SW480 (cell line): ENCODE measurements around the gene LCE6A.

Experiments used
- DNase-seq: peaks from one replicate; pipeline ENCODE4 v3.0.0-alpha.2; 2016; ENCODE audit warnings: low spot score

Gene LCE6A

GRCh38 chr1:152876827-152877226, 34.2 kb downstream of the LCE6A start:
- no peak for DNase-seq

GRCh38 chr1:152878042-152878441, 35.4 kb downstream of the LCE6A start, which contains the start of gene SMCP:
Gene SMCP (plus strand): TSS chr1:152878322. CDS start chr1:152884423, 6,101 bp downstream.
- no peak for DNase-seq

- no peak for DNase-seq
These were observed 37.0 kb downstream of the LCE6A start for GRCh38 chr1:152879559-152880198.

GRCh38 chr1:152880316-152880715, 37.7 kb downstream of the LCE6A start:
- no peak for DNase-seq

GRCh38 chr1:152880907-152881306, 38.3 kb downstream of the LCE6A start:
- DNase-seq: no peak

GRCh38 chr1:152884085-152884484, 41.4 kb downstream of the LCE6A start:
- DNase-seq: no peak

DNA sequence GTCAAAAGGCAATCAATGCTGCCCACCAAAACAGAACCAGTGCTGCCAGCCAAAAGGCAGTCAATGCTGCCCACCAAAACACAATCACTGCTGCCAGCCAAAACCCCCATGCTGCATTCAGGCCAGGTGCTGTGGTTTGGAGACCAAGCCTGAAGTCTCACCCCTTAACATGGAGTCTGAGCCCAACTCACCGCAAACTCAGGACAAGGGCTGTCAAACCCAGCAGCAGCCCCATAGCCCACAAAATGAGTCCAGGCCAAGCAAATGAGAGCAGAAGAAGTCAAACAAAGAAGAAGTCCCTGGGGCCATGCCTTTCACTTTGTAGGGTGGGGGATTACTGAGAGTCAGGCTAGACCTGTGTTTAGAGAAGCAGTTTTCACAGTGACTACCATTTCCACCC, 41.9 kb downstream of the LCE6A start:
- DNase-seq: no peak

DNA sequence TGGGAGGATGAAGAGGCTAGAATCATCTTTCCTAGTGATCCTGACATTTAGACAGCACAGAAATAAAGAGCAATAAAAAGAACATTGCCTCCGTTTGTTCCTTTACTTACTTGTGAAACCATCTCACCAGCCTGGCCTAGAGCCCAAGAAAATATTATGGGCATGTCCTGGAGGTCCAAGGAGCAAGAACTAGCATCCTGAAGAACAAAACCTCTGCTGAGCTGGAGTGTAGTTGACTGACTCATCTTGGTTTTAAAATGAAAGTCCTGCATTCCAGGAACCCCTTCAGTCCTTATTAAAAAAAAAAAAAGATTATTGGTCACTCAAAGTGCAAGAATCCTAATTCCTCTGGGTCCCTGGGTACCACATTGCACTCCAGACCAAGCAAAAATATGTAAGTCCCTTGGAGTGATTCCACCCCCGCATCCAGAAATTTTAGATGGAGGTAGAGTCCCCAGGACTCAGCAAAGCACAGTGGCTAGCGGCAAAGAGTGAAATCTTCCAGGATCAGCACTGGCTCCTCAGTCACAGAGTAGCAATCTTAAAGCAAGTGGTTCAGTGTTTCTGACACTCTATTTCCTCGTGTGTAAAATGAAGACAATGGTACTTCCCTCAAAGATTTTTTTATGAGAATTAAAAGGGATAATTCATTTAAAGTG, 42.4 kb downstream of the LCE6A start:
- DNase-seq: no peak

DNA sequence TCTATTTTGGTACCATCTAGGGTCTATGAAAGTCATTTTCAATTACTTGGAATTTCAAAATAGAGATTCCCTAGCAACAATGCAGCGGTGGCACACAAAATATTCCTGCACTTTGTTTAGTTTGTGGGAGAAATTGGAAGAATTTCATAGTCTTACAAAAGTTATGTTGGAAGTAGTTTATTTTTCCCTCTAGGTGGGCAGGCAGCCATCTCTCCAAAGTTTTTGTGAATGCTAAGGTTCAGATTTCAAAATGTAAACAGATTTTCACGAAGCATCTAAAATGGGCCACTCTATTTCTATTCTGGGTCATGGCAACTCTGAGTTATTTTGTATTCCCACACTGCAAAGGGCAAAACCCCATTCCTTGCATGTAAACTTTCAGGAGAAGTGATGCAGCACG, 43.4 kb downstream of the LCE6A start:
- no peak for DNase-seq

- DNase-seq: no peak
These were observed 44.2 kb downstream of the LCE6A start for GRCh38 chr1:152886758-152887409.

GRCh38 chr1:152888126-152888525, 45.5 kb downstream of the LCE6A start:
- DNase-seq: no peak
